Measurements from ENCODE around the gene C11orf21. TPM values are rescaled to one million over a fixed set of nuclear protein-coding genes. Genes with fewer than 3 reads are reported as not detected.
"Not testable (repeated sequence)": the region's sequence is repeated elsewhere in the genome, so short reads cannot be mapped to it uniquely, and the experiment has no call there.

The C11orf21 gene
- total and polyA plus RNA-seq, 4 donors, result 0.46 to 2.1 (median 1.4) TPM; not detected in 1

DNA sequence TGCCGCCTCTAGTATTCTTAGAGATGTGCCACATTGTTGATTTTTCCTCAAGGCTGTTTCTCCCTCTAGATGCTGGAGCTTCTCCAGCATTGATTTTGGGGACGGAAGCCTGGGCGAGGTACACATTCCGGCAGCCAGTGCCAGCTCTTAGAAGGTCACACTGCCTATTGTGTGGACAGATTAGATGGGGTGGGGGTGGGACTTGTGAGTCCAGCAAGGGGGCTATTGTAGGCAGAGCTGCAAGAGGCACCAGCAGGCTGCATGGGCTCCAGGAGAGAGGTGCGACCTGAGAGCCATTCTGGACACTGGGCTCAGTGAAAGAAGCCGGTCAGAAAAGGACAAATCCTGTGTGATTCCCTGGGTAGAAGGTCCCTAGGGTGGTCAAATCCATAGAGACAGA lies 12.4 kb downstream of the C11orf21 start:
- ATAC-seq (ENCODE audit: low FRiP score) (no peak), DNase-seq (peak in 1 of 2 donors; percentile 8)
- no peaks in the 10 kb centered on the region for H3K27me3 ChIP-seq (ENCODE audit: control insufficient read depth in 1 of 2, insufficient read depth in 2 of 2, low read length in 1 of 2)
- intact Hi-C loops (cut with DNase I), result no loop called here
- no peak overlapping the region for H3K4me3 ChIP-seq (ENCODE audit: low read length in 2 of 2)
- no peaks in the 10 kb centered on the region for H3K4me1 ChIP-seq (ENCODE audit: control insufficient read depth in 1 of 2, insufficient read depth in 2 of 2, low read length in 2 of 2)
- 72 to 84% methylated on average over 6 of the region's 6 CpGs for whole genome bisulfite sequencing, 2 donors
- H3K27ac ChIP-seq (ENCODE audit: low read depth in 1 of 2, low read length in 2 of 2), result no peak overlapping the region
- H3K36me3 ChIP-seq (ENCODE audit: control insufficient read depth in 1 of 2, insufficient read depth in 2 of 2, low read length in 1 of 2), result no peaks in the 10 kb centered on the region
- peaks cover 4% of the 10 kb centered on the region for H3K9me3 ChIP-seq (ENCODE audit: control insufficient read depth, low read length)

DNA sequence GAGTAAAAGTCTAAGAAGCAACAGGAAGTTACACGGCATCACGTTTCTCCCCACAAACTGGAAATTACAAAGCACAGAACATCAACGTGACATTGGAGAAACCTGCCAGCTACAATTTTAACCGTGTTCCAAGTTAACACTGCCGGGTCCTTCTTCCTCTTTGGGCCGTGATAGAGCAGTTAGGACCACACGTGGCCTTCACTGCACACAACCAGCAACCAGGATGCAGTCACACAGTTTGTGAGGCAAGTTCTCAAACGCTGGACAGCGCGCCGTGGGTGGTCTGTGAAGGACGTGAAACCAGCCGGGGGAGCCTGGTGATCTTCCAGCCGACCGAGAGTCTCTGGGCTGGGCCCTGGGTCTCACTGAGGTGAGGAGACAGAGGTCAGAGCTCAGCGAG lies 14.6 kb downstream of the C11orf21 start:
- no peak overlapping the region for H3K4me3 ChIP-seq (ENCODE audit: low read length in 2 of 2)
- no peak overlapping the region for H3K27ac ChIP-seq (ENCODE audit: low read depth in 1 of 2, low read length in 2 of 2)
- peaks cover 5% of the 10 kb centered on the region for H3K9me3 ChIP-seq (ENCODE audit: control insufficient read depth, low read length)
- H3K4me1 ChIP-seq (ENCODE audit: control insufficient read depth in 1 of 2, insufficient read depth in 2 of 2, low read length in 2 of 2), result no peaks in the 10 kb centered on the region
- H3K36me3 ChIP-seq (ENCODE audit: control insufficient read depth in 1 of 2, insufficient read depth in 2 of 2, low read length in 1 of 2), result no peaks in the 10 kb centered on the region
- ATAC-seq (ENCODE audit: low FRiP score) (no peak), DNase-seq (peak in 1 of 2 donors; percentile 41)
- WGBS, 2 donors, result 36 to 37% methylated on average over 16 of the region's 16 CpGs
- intact Hi-C loops (cut with DNase I), result no loop called here
- no peaks in the 10 kb centered on the region for H3K27me3 ChIP-seq (ENCODE audit: control insufficient read depth in 1 of 2, insufficient read depth in 2 of 2, low read length in 1 of 2)

DNA sequence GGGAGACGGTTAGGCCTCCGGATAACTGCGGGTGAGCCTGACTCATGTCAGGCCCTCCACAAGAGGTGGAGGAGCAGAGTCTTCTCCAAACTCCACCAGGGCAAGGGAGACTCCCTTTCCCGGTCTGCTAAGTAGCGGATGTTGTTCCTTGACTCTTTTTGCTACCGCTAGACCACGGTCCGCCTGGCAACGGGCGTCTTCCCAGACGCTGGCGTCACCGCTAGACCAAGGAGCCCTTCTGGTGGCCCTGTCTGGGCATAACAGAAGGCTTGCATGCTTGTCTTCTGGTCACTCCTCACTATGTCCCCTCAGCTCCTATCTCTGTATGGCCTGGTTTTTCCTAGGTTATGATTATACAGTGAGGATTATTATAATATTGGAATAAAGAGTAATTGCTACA lies 15.4 kb downstream of the C11orf21 start:
- DNase-seq, result peak in 1 of 2 donors; percentile 14
- H3K4me3 ChIP-seq (ENCODE audit: low read length in 2 of 2); H3K27me3 ChIP-seq (ENCODE audit: control insufficient read depth in 1 of 2, insufficient read depth in 2 of 2, low read length in 1 of 2); ATAC-seq (ENCODE audit: low FRiP score); H3K9me3 ChIP-seq (ENCODE audit: control insufficient read depth, low read length); H3K36me3 ChIP-seq (ENCODE audit: control insufficient read depth in 1 of 2, insufficient read depth in 2 of 2, low read length in 1 of 2); H3K27ac ChIP-seq (ENCODE audit: low read depth in 1 of 2, low read length in 2 of 2); intact Hi-C loops (cut with DNase I); H3K4me1 ChIP-seq (ENCODE audit: control insufficient read depth in 1 of 2, insufficient read depth in 2 of 2, low read length in 2 of 2): not testable (repeated sequence)
- WGBS, 2 donors, result 89% methylated on average over 13 of the region's 13 CpGs

DNA sequence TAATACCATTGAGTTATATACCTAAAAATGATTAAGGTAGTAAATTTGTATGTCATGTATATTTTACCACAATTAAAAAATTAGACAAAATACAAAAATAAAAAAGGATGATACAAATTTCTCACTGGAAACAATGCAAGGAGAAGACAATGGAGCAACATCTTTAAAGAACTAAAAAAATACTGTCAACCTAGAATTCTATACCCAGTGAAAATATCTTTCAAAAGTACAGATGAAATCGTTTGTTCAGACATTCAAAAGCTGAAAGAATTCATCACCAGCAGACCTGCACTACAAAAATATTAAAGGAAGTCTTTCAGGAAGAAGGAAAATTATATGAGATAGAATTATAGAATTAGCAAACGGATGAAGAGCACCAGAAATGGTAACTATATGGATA lies 21.5 kb downstream of the C11orf21 start:
- H3K27me3 ChIP-seq (ENCODE audit: control insufficient read depth in 1 of 2, insufficient read depth in 2 of 2, low read length in 1 of 2), result no peaks in the 10 kb centered on the region
- peaks cover 4% of the 10 kb centered on the region for H3K9me3 ChIP-seq (ENCODE audit: control insufficient read depth, low read length)
- intact Hi-C loops (cut with DNase I), result no loop called here
- WGBS, 2 donors, result 73 to 75% methylated on average over 2 of the region's 2 CpGs
- H3K27ac ChIP-seq (ENCODE audit: low read depth in 1 of 2, low read length in 2 of 2), result no peak overlapping the region
- H3K4me3 ChIP-seq (ENCODE audit: low read length in 2 of 2), result no peak overlapping the region
- H3K4me1 ChIP-seq (ENCODE audit: control insufficient read depth in 1 of 2, insufficient read depth in 2 of 2, low read length in 2 of 2), result no peaks in the 10 kb centered on the region
- no peaks in the 10 kb centered on the region for H3K36me3 ChIP-seq (ENCODE audit: control insufficient read depth in 1 of 2, insufficient read depth in 2 of 2, low read length in 1 of 2)
- ATAC-seq (ENCODE audit: low FRiP score) (no peak), DNase-seq (no peak)

DNA sequence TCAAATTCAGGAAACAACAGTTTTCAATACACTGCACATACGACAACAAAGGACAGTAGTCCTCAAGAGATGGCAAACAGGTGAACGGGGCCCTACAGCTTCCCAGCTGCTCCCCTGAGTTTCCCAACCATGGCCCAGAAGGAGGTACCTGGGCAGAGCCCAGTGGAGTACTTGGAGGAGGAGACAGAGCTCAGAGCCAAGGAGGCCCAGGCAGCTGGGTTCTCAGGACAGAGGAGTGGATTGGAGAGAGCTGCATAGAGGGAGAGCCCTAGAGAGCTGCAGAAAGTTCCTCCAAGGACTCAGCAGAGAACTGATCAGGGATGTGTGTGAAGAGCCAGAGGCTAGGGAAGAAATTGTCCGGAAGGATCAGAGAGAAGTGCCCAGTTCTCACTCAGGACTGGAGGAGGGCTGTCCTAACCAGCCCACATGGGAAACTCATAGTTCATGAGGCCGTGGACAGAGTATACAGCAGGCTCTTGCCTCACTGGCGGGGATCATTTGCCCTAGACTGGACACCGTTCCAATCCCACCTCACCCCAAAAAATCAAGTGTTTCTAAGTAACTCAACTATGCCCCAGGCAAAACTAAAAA lies 23.7 kb downstream of the C11orf21 start:
- no peaks in the 10 kb centered on the region for H3K9me3 ChIP-seq (ENCODE audit: control insufficient read depth, low read length)
- no peaks in the 10 kb centered on the region for H3K36me3 ChIP-seq (ENCODE audit: control insufficient read depth in 1 of 2, insufficient read depth in 2 of 2, low read length in 1 of 2)
- no peak overlapping the region for H3K27ac ChIP-seq (ENCODE audit: low read depth in 1 of 2, low read length in 2 of 2)
- H3K4me1 ChIP-seq (ENCODE audit: control insufficient read depth in 1 of 2, insufficient read depth in 2 of 2, low read length in 2 of 2), result no peaks in the 10 kb centered on the region
- no peaks in the 10 kb centered on the region for H3K27me3 ChIP-seq (ENCODE audit: control insufficient read depth in 1 of 2, insufficient read depth in 2 of 2, low read length in 1 of 2)
- ATAC-seq (ENCODE audit: low FRiP score) (no peak), DNase-seq (peak in 1 of 2 donors; percentile 17)
- WGBS, 2 donors, result 82% methylated on average over 6 of the region's 6 CpGs
- intact Hi-C loops (cut with DNase I), result no loop called here
- H3K4me3 ChIP-seq (ENCODE audit: low read length in 2 of 2), result no peak overlapping the region

DNA sequence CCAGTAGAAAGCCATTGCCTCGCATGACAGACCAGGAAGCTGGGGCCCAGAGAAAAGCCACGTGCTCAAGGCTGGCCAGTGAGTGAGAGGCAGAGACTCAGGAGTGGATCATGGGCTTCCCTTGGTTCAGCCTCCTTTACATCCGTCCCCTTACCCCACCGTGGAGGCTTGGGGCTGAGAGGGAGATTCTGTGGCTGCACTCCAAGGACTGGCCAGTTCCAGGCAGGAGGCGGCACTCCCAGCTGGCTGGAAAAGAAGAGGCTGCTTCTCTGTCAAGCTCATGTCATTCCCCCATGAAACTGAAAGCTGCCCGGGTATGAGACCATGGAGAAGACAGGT lies 24.7 kb downstream of the C11orf21 start:
- no peaks in the 10 kb centered on the region for H3K9me3 ChIP-seq (ENCODE audit: control insufficient read depth, low read length)
- no peak overlapping the region for H3K4me3 ChIP-seq (ENCODE audit: low read length in 2 of 2)
- intact Hi-C loops (cut with DNase I), result no loop called here
- WGBS, 2 donors, result 54 to 55% methylated on average over 6 of the region's 6 CpGs
- H3K36me3 ChIP-seq (ENCODE audit: control insufficient read depth in 1 of 2, insufficient read depth in 2 of 2, low read length in 1 of 2), result no peaks in the 10 kb centered on the region
- ATAC-seq (ENCODE audit: low FRiP score) (no peak), DNase-seq (no peak)
- H3K27ac ChIP-seq (ENCODE audit: low read depth in 1 of 2, low read length in 2 of 2), result no peak overlapping the region
- no peaks in the 10 kb centered on the region for H3K4me1 ChIP-seq (ENCODE audit: control insufficient read depth in 1 of 2, insufficient read depth in 2 of 2, low read length in 2 of 2)
- no peaks in the 10 kb centered on the region for H3K27me3 ChIP-seq (ENCODE audit: control insufficient read depth in 1 of 2, insufficient read depth in 2 of 2, low read length in 1 of 2)

DNA sequence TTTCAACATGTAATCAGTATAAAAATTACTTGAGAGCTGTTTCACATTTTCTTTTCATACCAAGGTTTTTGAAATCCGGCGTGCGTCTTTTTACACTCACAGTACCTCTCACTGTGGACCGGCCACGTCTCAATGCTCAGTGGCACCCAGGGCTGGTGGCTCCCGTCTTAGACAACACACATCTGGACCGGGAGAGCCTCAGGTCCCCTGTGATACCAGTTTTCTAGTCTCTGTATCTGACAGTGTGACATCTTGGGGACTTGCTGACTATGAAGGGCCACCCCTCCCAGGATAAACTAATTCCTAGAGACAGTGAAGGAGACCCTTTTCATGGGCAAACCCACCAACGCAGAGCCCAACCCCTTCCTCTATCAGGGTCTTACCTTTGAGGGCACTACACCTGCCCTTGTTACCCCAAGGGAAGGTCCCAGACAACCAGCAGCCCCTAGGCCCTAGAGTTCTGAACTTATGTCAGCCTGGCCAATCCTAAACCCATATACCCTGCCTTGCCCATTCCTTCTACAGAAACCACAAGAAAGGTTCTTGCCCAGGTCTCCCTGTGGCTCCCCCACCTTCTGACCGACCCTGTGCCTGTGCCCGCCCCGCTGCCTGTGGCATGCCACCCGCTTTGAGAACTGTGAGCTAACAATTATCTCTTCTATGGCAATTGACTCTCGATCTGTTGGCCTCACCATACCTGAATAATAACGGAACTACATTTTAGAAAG lies 25.3 kb downstream of the C11orf21 start:
- no peaks in the 10 kb centered on the region for H3K4me1 ChIP-seq (ENCODE audit: control insufficient read depth in 1 of 2, insufficient read depth in 2 of 2, low read length in 2 of 2)
- intact Hi-C loops (cut with DNase I), result no loop called here
- no peaks in the 10 kb centered on the region for H3K27me3 ChIP-seq (ENCODE audit: control insufficient read depth in 1 of 2, insufficient read depth in 2 of 2, low read length in 1 of 2)
- no peak overlapping the region for H3K4me3 ChIP-seq (ENCODE audit: low read length in 2 of 2)
- no peak overlapping the region for H3K27ac ChIP-seq (ENCODE audit: low read depth in 1 of 2, low read length in 2 of 2)
- ATAC-seq (ENCODE audit: low FRiP score), result no peak
- WGBS, 2 donors, result 90 to 95% methylated on average over 14 of the region's 14 CpGs
- no peaks in the 10 kb centered on the region for H3K9me3 ChIP-seq (ENCODE audit: control insufficient read depth, low read length)
- DNase-seq, result no peak
- no peaks in the 10 kb centered on the region for H3K36me3 ChIP-seq (ENCODE audit: control insufficient read depth in 1 of 2, insufficient read depth in 2 of 2, low read length in 1 of 2)

DNA sequence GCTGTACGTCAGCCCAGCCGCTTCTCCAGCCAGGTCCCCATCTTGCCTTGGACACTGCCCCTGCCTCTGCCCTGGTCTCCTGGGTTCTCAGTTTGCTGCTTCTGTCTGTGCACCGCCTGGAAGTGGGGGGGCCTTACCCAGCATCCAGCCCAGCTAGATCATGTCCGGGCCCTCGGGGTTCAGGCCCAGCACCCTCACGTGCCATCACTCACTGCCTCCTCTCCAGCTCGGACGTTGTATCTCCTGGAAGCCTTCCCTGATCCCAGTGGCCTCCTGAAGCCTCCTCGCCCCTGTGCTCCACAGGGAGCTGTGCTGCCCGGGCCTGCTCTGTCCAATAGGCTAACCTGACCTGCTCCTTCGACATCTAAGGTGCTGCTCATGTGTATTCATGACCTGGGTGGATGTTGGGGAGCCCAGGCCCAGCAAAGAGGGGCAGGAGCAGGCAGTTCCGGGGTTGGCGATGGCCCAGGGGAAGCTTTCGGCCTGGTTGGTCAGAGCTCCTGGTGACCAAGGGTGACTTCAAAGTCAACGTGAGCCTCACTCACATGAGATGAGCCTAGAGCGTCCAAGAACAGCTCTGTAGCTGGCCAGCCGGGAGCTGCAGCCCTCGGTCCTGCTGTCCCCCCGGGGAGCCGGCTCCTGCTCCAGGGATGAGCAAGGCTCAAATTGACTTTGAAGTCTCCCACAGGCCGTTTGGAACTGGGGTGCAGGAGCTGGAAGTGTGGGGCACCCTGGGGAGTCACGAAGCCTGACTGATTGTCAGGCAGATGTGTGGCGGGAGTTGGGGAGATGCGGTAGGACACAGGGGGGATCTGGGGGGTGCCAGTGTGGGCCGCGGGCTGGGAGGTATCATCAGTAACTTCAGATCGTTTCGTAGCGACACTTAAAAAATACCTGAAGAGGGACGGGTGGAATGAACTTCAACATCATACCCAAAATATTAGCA lies 26.1 kb downstream of the C11orf21 start:
- H3K27me3 ChIP-seq (ENCODE audit: control insufficient read depth in 1 of 2, insufficient read depth in 2 of 2, low read length in 1 of 2), result no peaks in the 10 kb centered on the region
- 89 to 91% methylated on average over 30 of the region's 30 CpGs for WGBS, 2 donors

More for the DNA sequence above, 26.1 kb downstream of the C11orf21 start:
- Histone ChIP-seq H3K4me1 (ENCODE audit: control insufficient read depth in 1 of 2, insufficient read depth in 2 of 2, low read length in 2 of 2) (no peaks in the 10 kb centered on the region), H3K36me3 (ENCODE audit: control insufficient read depth in 1 of 2, insufficient read depth in 2 of 2, low read length in 1 of 2) (no peaks in the 10 kb centered on the region), H3K27ac (ENCODE audit: low read depth in 1 of 2, low read length in 2 of 2) (no peak overlapping the region), H3K4me3 (ENCODE audit: low read length in 2 of 2) (no peak overlapping the region), H3K9me3 (ENCODE audit: control insufficient read depth, low read length) (no peaks in the 10 kb centered on the region)
- ATAC-seq (ENCODE audit: low FRiP score) (no peak), DNase-seq (peak in 1 of 2 donors; percentile 42)
- intact Hi-C loops (cut with DNase I), result no loop called here
